Measurements from ENCODE around the gene SOD1.

SOD1 gene

GRCh38 chr21:31678478-31678877, 19.0 kb downstream of the SOD1 start:
- no CpG with 5 or more reads among the region's 2 CpGs for WGBS (ENCODE audit: insufficient coverage, insufficient read length)
- no peaks in the 10 kb centered on the region for H3K36me3 ChIP-seq (ENCODE audit: control insufficient read depth, insufficient read depth, low read length)
- DNase-seq (ENCODE audit: low read depth, low spot score), result no peak
- H3K27ac ChIP-seq (ENCODE audit: low read length), result no peak overlapping the region
- no peaks in the 10 kb centered on the region for H3K9me3 ChIP-seq (ENCODE audit: control insufficient read depth, insufficient read depth, low read length)
- H3K27me3 ChIP-seq (ENCODE audit: control insufficient read depth, insufficient read depth, low read length), result no peaks in the 10 kb centered on the region
- H3K4me1 ChIP-seq (ENCODE audit: control insufficient read depth, insufficient read depth, low read length), result no peaks in the 10 kb centered on the region
- H3K4me3 ChIP-seq (ENCODE audit: low read length), result no peak overlapping the region

GRCh38 chr21:31682620-31683019, 23.1 kb downstream of the SOD1 start:
- no peak overlapping the region for H3K4me3 ChIP-seq (ENCODE audit: low read length)

DNA sequence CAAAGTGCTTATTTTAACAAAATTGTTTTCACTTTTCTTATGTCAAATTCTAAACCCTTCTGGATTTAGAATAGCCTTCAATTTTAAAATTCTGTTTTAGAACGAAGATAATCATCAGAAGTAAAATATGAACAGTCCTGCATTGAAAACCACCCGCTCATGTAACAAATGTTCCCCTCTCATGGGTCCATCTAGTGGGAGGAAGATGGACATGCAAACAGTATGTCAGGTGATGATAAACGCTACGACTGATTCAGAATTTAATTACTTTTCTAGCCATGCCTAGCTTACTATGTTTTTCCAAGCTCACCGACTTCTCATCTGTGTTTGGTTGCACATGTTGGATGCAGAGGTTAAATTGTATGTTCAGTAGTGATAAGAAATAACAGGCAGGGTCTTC, 23.5 kb downstream of the SOD1 start:
- Histone ChIP-seq H3K36me3 (ENCODE audit: control insufficient read depth, insufficient read depth, low read length) (peaks cover 8% of the 10 kb centered on the region; the same call in 1 of the 2 replicates), H3K27me3 (ENCODE audit: control insufficient read depth, insufficient read depth, low read length) (no peaks in the 10 kb centered on the region), H3K4me1 (ENCODE audit: control insufficient read depth, insufficient read depth, low read length) (no peaks in the 10 kb centered on the region), H3K4me3 (ENCODE audit: low read length) (no peak overlapping the region), H3K9me3 (ENCODE audit: control insufficient read depth, insufficient read depth, low read length) (no peaks in the 10 kb centered on the region), H3K27ac (ENCODE audit: low read length) (no peak overlapping the region)
- DNase-seq (ENCODE audit: low read depth, low spot score), result no peak
- WGBS (ENCODE audit: insufficient coverage, insufficient read length), result no CpG with 5 or more reads among the region's 5 CpGs

More at GRCh38 chr21:31682620-31683019, 23.1 kb downstream of the SOD1 start:
- H3K27ac ChIP-seq (ENCODE audit: low read length), result no peak overlapping the region
- H3K36me3 ChIP-seq (ENCODE audit: control insufficient read depth, insufficient read depth, low read length), result peaks cover 5% of the 10 kb centered on the region; the same call in 1 of the 2 replicates
- H3K27me3 ChIP-seq (ENCODE audit: control insufficient read depth, insufficient read depth, low read length), result no peaks in the 10 kb centered on the region
- no peaks in the 10 kb centered on the region for H3K9me3 ChIP-seq (ENCODE audit: control insufficient read depth, insufficient read depth, low read length)
- DNase-seq (ENCODE audit: low read depth, low spot score), result no peak
- no peaks in the 10 kb centered on the region for H3K4me1 ChIP-seq (ENCODE audit: control insufficient read depth, insufficient read depth, low read length)

DNA sequence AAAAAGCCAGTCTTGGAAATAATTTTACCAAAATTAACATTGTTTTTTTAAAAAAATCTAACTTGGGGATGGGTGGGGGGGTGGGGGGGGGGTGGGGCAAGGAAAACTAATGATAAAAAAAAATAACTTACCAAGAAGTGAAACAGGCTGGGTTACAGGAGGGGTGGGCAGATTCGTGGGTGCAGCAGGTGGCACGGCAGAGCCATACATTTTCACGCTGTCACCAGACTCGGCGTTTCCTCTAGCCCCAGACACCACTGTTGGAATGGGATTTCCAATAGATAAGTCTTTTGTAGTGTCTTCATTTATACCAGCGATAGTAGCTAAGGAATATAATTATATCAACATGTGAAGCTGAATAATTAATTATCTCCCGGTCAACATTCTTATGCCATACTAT, 25.4 kb downstream of the SOD1 start:
- Histone ChIP-seq H3K9me3 (ENCODE audit: control insufficient read depth, insufficient read depth, low read length) (no peaks in the 10 kb centered on the region), H3K27ac (ENCODE audit: low read length) (no peak overlapping the region), H3K36me3 (ENCODE audit: control insufficient read depth, insufficient read depth, low read length) (peaks cover 10% of the 10 kb centered on the region), H3K4me1 (ENCODE audit: control insufficient read depth, insufficient read depth, low read length) (no peaks in the 10 kb centered on the region), H3K4me3 (ENCODE audit: low read length) (no peak overlapping the region), H3K27me3 (ENCODE audit: control insufficient read depth, insufficient read depth, low read length) (no peaks in the 10 kb centered on the region)
- DNase-seq (ENCODE audit: low read depth, low spot score), result no peak
- WGBS (ENCODE audit: insufficient coverage, insufficient read length), result no CpG with 5 or more reads among the region's 7 CpGs

DNA sequence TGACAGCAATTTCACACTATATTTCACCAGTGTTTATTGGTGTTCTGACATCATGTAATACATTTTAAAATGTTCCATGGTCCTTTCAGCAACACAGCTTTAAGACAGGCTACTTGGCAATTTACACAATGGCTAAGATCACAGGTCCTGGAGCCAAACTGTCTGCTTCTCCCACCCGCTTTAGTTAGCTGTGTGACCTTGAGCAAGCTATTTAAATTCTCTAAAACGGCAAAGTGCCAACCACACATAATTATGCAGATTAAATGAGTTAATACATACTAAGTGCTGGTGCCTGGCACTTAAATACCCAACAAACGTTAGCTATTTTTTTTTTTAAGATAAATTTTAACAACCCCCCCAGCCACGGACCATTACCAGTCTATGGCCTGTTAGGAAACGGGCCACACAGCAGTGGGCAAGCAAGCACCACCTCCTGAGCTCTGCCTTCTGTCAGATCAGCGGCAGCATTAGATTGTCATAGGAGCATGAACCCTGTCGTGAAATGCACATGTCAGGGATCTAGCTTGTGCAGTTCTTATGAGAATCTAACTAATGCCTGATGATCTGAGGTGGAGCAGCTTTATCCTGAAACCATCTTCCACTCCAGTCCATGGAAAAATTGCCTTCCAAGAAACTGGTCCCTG, 26.9 kb downstream of the SOD1 start:
- Histone ChIP-seq H3K4me3 (ENCODE audit: low read length) (no peak overlapping the region), H3K27ac (ENCODE audit: low read length) (no peak overlapping the region), H3K36me3 (ENCODE audit: control insufficient read depth, insufficient read depth, low read length) (peaks cover 10% of the 10 kb centered on the region), H3K27me3 (ENCODE audit: control insufficient read depth, insufficient read depth, low read length) (no peaks in the 10 kb centered on the region), H3K4me1 (ENCODE audit: control insufficient read depth, insufficient read depth, low read length) (no peaks in the 10 kb centered on the region), H3K9me3 (ENCODE audit: control insufficient read depth, insufficient read depth, low read length) (no peaks in the 10 kb centered on the region)
- DNase-seq (ENCODE audit: low read depth, low spot score), result no peak
- WGBS (ENCODE audit: insufficient coverage, insufficient read length), result no CpG with 5 or more reads among the region's 7 CpGs

- WGBS (ENCODE audit: insufficient coverage, insufficient read length), result no CpG with 5 or more reads among the region's 2 CpGs
- Histone ChIP-seq H3K4me1 (ENCODE audit: control insufficient read depth, insufficient read depth, low read length) (no peaks in the 10 kb centered on the region), H3K36me3 (ENCODE audit: control insufficient read depth, insufficient read depth, low read length) (peaks cover 10% of the 10 kb centered on the region), H3K27me3 (ENCODE audit: control insufficient read depth, insufficient read depth, low read length) (no peaks in the 10 kb centered on the region), H3K4me3 (ENCODE audit: low read length) (no peak overlapping the region), H3K27ac (ENCODE audit: low read length) (no peak overlapping the region), H3K9me3 (ENCODE audit: control insufficient read depth, insufficient read depth, low read length) (no peaks in the 10 kb centered on the region)
- no peak for DNase-seq (ENCODE audit: low read depth, low spot score)
Observed at GRCh38 chr21:31687108-31687507, 27.6 kb downstream of the SOD1 start.

- no CpG with 5 or more reads among the region's 5 CpGs for WGBS (ENCODE audit: insufficient coverage, insufficient read length)
- Histone ChIP-seq H3K27me3 (ENCODE audit: control insufficient read depth, insufficient read depth, low read length) (no peaks in the 10 kb centered on the region), H3K4me3 (ENCODE audit: low read length) (no peak overlapping the region), H3K4me1 (ENCODE audit: control insufficient read depth, insufficient read depth, low read length) (no peaks in the 10 kb centered on the region), H3K9me3 (ENCODE audit: control insufficient read depth, insufficient read depth, low read length) (no peaks in the 10 kb centered on the region), H3K36me3 (ENCODE audit: control insufficient read depth, insufficient read depth, low read length) (peaks cover 10% of the 10 kb centered on the region), H3K27ac (ENCODE audit: low read length) (no peak overlapping the region)
- DNase-seq (ENCODE audit: low read depth, low spot score), result no peak
Observed at GRCh38 chr21:31688603-31689368, 29.3 kb downstream of the SOD1 start.

DNA sequence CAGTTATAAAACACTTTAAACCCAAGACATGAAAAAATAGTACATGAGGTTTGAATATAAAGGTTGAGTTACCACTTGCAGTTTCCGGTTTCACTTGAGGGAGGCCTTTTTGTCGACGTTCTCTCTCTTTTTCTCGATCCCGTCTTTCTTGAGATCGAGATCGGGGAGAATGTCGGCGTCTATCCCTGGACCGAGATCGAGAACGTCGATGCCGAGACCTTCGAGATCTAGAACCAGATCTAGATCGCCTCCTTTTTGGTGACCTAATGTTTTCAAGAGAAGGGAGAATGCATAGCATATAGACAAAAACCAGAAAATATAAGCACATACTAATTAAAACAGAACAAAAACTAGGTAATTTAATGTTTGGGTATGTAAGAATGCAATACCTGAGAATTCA, 33.7 kb downstream of the SOD1 start:
- Histone ChIP-seq H3K9me3 (ENCODE audit: control insufficient read depth, insufficient read depth, low read length) (no peaks in the 10 kb centered on the region), H3K36me3 (ENCODE audit: control insufficient read depth, insufficient read depth, low read length) (peaks cover 5% of the 10 kb centered on the region), H3K27me3 (ENCODE audit: control insufficient read depth, insufficient read depth, low read length) (no peaks in the 10 kb centered on the region), H3K4me1 (ENCODE audit: control insufficient read depth, insufficient read depth, low read length) (no peaks in the 10 kb centered on the region), H3K4me3 (ENCODE audit: low read length) (no peak overlapping the region), H3K27ac (ENCODE audit: low read length) (no peak overlapping the region)
- WGBS (ENCODE audit: insufficient coverage, insufficient read length), result no CpG with 5 or more reads among the region's 16 CpGs
- DNase-seq (ENCODE audit: low read depth, low spot score), result no peak

DNA sequence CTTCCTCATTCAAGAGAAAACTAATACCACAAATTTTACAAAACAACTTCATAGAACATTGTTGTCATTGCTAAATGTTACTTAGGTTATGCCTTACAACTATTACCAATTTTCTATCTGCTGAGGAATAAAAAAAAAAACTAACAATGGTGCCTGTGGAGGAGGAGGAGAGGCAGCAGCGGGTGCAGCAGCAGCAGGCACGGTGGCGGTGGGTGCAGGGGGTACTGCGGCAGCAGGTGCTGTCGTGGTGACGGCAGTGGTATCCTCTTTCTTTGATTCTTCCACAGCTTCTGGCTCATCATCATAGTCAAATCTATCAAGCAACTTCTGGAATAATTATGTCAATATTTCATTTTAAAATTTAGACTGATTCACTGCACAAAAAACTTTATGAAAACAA, 36.9 kb downstream of the SOD1 start:
- WGBS (ENCODE audit: insufficient coverage, insufficient read length), result no CpG with 5 or more reads among the region's 6 CpGs
- Histone ChIP-seq H3K4me1 (ENCODE audit: control insufficient read depth, insufficient read depth, low read length) (no peaks in the 10 kb centered on the region), H3K4me3 (ENCODE audit: low read length) (no peak overlapping the region), H3K9me3 (ENCODE audit: control insufficient read depth, insufficient read depth, low read length) (no peaks in the 10 kb centered on the region), H3K27me3 (ENCODE audit: control insufficient read depth, insufficient read depth, low read length) (no peaks in the 10 kb centered on the region), H3K27ac (ENCODE audit: low read length) (no peak overlapping the region), H3K36me3 (ENCODE audit: control insufficient read depth, insufficient read depth, low read length) (peaks cover 9% of the 10 kb centered on the region)
- no peak for DNase-seq (ENCODE audit: low read depth, low spot score)

GRCh38 chr21:31698461-31698860, 39.0 kb downstream of the SOD1 start:
- H3K9me3 ChIP-seq (ENCODE audit: control insufficient read depth, insufficient read depth, low read length), result no peaks in the 10 kb centered on the region
- H3K27ac ChIP-seq (ENCODE audit: low read length), result no peak overlapping the region
- no peak for DNase-seq (ENCODE audit: low read depth, low spot score)
- H3K36me3 ChIP-seq (ENCODE audit: control insufficient read depth, insufficient read depth, low read length), result peaks cover 13% of the 10 kb centered on the region
- H3K4me3 ChIP-seq (ENCODE audit: low read length), result no peak overlapping the region
- no peaks in the 10 kb centered on the region for H3K4me1 ChIP-seq (ENCODE audit: control insufficient read depth, insufficient read depth, low read length)
- no peaks in the 10 kb centered on the region for H3K27me3 ChIP-seq (ENCODE audit: control insufficient read depth, insufficient read depth, low read length)

DNA sequence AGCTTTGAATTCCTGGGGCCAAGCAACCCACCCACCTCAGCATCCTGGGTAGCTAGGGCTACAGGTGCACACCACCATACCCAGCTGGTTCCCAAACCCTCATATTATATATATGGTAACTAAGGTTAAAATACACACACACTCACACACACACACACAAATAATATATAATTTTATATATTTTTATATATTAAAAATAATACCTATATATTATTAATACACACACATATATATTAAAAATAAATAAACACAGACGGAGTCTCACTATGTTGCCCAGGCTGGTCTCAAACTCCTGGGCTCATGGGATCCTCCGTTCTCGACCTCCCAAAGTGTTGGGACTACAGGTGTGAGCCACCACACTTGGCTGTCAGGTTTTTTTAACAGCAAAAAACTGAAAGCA, 40.5 kb downstream of the SOD1 start:
- no peaks in the 10 kb centered on the region for H3K4me1 ChIP-seq (ENCODE audit: control insufficient read depth, insufficient read depth, low read length)
- H3K9me3 ChIP-seq (ENCODE audit: control insufficient read depth, insufficient read depth, low read length), result no peaks in the 10 kb centered on the region
- no peak overlapping the region for H3K27ac ChIP-seq (ENCODE audit: low read length)
- no CpG with 5 or more reads among the region's 3 CpGs for WGBS (ENCODE audit: insufficient coverage, insufficient read length)
- peaks cover 13% of the 10 kb centered on the region for H3K36me3 ChIP-seq (ENCODE audit: control insufficient read depth, insufficient read depth, low read length)
- no peaks in the 10 kb centered on the region for H3K27me3 ChIP-seq (ENCODE audit: control insufficient read depth, insufficient read depth, low read length)
- no peak for DNase-seq (ENCODE audit: low read depth, low spot score)
- no peak overlapping the region for H3K4me3 ChIP-seq (ENCODE audit: low read length)

Measured in iPS DF 6.9 (cell line).